PC-3 (cell line): ENCODE measurements around the gene MCFD2. TPM values are rescaled to one million over a fixed set of nuclear protein-coding genes. Genes with fewer than 3 reads are reported as not detected.

Source experiments
- ATAC-seq: fragments of 200-7000 bp; cut with Tn5 transposase; 2 replicates; pipeline ENCODE4 v1.9.1; 2020; ENCODE audit warnings: mild to moderate bottlenecking, moderate library complexity
- BruUV-seq: library from RNA; stranded (reverse); fragments of 400-500 nt; replicated peaks from 2 replicates; lab custom pipeline; 2021; lab: Mats Ljungman, UMichigan
- CTCF ChIA-PET: fragments of 300-600 bp; sonication (Branson Sonifier 250); formaldehyde crosslinking; loops from one replicate; lab custom pipeline; 2022; ENCODE audit warnings: antibody characterized with exemption; lab: Charles Lee
- POLR2A ChIA-PET: fragments of 300-600 bp; sonication (Branson Sonifier 250); formaldehyde crosslinking; loops from one replicate; lab custom pipeline; 2022; ENCODE audit warnings: antibody characterized with exemption; ENCODE audit not compliant: unreplicated experiment; lab: Charles Lee
- DNase-seq: peaks from one replicate; pipeline ENCODE4 v3.0.0-alpha.2; 2015
- H2AFZ ChIP-seq: fragments of 300-600 bp; sonication (generic); 2 replicates; pipeline ENCODE4 v1.6.0; 2016; ENCODE audit warnings: antibody characterized with exemption, low read length
- H3F3A ChIP-seq: fragments of 300-600 bp; sonication (generic); one replicate; pipeline ENCODE4 v1.6.0; 2017; ENCODE audit warnings: antibody characterized with exemption, low read length, control low read depth, mild to moderate bottlenecking; ENCODE audit not compliant: unreplicated experiment
- H3K27ac ChIP-seq: fragments of 300-600 bp; sonication (generic); 2 replicates; pipeline ENCODE4 v1.5.1; 2016; ENCODE audit warnings: mild to moderate bottlenecking, low read length
- H3K27me3 ChIP-seq: fragments of 300-600 bp; sonication (generic); 2 replicates; pipeline ENCODE4 v1.6.1; 2016; ENCODE audit warnings: low read length, mixed read lengths
- H3K36me3 ChIP-seq: fragments of 300-600 bp; sonication (generic); 2 replicates; pipeline ENCODE4 v1.6.1; 2016; ENCODE audit warnings: low read depth, mixed run types, low read length, mixed read lengths
- H3K4me1 ChIP-seq: fragments of 300-600 bp; sonication (generic); 2 replicates; pipeline ENCODE4 v1.5.1; 2016; ENCODE audit warnings: low read length; ENCODE audit not compliant: insufficient read depth
- H3K4me2 ChIP-seq: fragments of 300-600 bp; sonication (generic); 2 replicates; pipeline ENCODE4 v1.6.0; 2016; ENCODE audit warnings: low read length
- H3K4me3 ChIP-seq: fragments of 300-600 bp; sonication (generic); 2 replicates; pipeline ENCODE4 v1.5.1; 2016; ENCODE audit warnings: mild to moderate bottlenecking, low read length, mixed read lengths
- H3K79me2 ChIP-seq: fragments of 300-600 bp; sonication (generic); 2 replicates; pipeline ENCODE4 v1.6.1; 2017; ENCODE audit warnings: low read length, mixed read lengths
- H3K9ac ChIP-seq: fragments of 300-600 bp; sonication (generic); 2 replicates; pipeline ENCODE4 v1.6.0; 2016; ENCODE audit warnings: mild to moderate bottlenecking, low read length
- H3K9me2 ChIP-seq: fragments of 300-600 bp; sonication (generic); replicated peaks from 2 replicates; pipeline ENCODE4 v1.6.1; 2016; ENCODE audit warnings: mixed run types, low read length, mixed read lengths
- H3K9me3 ChIP-seq: fragments of 300-600 bp; sonication (generic); 2 replicates; pipeline ENCODE4 v1.6.1; 2016; ENCODE audit warnings: low read length, mixed read lengths
- H4K20me1 ChIP-seq: fragments of 300-600 bp; sonication (generic); 2 replicates; pipeline ENCODE4 v1.6.1; 2016; ENCODE audit warnings: low read length, mixed read lengths
- EZH2 ChIP-seq: fragments of 300-600 bp; sonication (generic); IDR thresholded peaks from one replicate; pipeline ENCODE4 v1.6.1; 2017; ENCODE audit warnings: antibody characterized with exemption, mild to moderate bottlenecking, low read length; ENCODE audit not compliant: unreplicated experiment
- EZH2phosphoT487 ChIP-seq: fragments of 300-600 bp; sonication (generic); IDR thresholded peaks from 2 replicates; pipeline ENCODE4 v1.6.1; 2018; ENCODE audit warnings: mild to moderate bottlenecking, antibody characterized with exemption, low read length, borderline replicate concordance
- intact Hi-C: fragments of 100-400 bp; cut with micrococcal nuclease; formaldehyde crosslinking; loops from 2 replicates; pipeline ENCODE4 v1.9.0; 2023
- total RNA-seq: library from RNA; depleted of rRNA; stranded (reverse); fragments of >200 nt; gene quantifications from 2 replicates; pipeline ENCODE4 v1.2.3, GENCODE V29; 2014
- TF ChIP-seq, protein P1 (sequence below): fragments of 300-600 bp; sonication (generic); conservative IDR thresholded peaks from 2 replicates; pipeline ENCODE4 v1.5.1; 2017; ENCODE audit warnings: antibody characterized with exemption, low read depth, mild to moderate bottlenecking, low read length

The MCFD2 gene
- total RNA-seq, 1 experiment from 2014 or later = 112 TPM

DNA sequence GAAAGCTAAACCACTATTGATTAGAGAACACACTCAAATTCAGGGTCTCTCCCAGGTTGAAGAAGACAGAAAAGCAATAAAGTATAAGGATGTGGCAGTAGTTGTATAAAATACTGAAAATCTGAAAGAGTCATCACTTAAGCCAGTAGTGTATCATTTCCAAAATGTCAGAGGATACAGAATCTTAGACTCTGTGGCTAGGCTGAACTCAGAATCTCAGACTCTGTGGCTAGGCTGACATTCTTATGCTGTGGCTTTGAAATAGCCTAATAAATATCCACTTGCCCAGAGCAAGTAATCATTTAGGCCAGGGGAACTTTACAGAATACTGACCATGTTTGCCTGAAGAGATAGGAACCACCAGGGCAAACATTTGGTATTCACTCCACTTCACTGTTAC, 13.1 kb downstream of the MCFD2 start:
- no peaks in the 10 kb centered on the region for H3F3A ChIP-seq
- H3K36me3 ChIP-seq = peaks cover 22% of the 10 kb centered on the region
- ATAC-seq (no peak), DNase-seq (no peak)
- H3K27me3 ChIP-seq = no peaks in the 10 kb centered on the region
- BruUV-seq = no TSS peak
- intact Hi-C loops = no loop called here
- H3K9ac ChIP-seq = no peak overlapping the region
- H3K4me3 ChIP-seq = no peak overlapping the region
- H3K27ac ChIP-seq = no peak overlapping the region
- H3K79me2 ChIP-seq = no peaks in the 10 kb centered on the region
- TF ChIP-seq EZH2 (no peak), EZH2phosphoT487 (no peak)
- TF ChIP-seq, protein P1, sequence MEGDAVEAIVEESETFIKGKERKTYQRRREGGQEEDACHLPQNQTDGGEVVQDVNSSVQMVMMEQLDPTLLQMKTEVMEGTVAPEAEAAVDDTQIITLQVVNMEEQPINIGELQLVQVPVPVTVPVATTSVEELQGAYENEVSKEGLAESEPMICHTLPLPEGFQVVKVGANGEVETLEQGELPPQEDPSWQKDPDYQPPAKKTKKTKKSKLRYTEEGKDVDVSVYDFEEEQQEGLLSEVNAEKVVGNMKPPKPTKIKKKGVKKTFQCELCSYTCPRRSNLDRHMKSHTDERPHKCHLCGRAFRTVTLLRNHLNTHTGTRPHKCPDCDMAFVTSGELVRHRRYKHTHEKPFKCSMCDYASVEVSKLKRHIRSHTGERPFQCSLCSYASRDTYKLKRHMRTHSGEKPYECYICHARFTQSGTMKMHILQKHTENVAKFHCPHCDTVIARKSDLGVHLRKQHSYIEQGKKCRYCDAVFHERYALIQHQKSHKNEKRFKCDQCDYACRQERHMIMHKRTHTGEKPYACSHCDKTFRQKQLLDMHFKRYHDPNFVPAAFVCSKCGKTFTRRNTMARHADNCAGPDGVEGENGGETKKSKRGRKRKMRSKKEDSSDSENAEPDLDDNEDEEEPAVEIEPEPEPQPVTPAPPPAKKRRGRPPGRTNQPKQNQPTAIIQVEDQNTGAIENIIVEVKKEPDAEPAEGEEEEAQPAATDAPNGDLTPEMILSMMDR = no peak
- no peak overlapping the region for H2AFZ ChIP-seq
- H3K9me2 ChIP-seq = no peaks in the 10 kb centered on the region
- no peaks in the 10 kb centered on the region for H4K20me1 ChIP-seq
- ChIA-PET CTCF (no interaction called here), POLR2A (no interaction called here)
- H3K4me2 ChIP-seq = no peak overlapping the region
- H3K9me3 ChIP-seq = no peaks in the 10 kb centered on the region
- no peaks in the 10 kb centered on the region for H3K4me1 ChIP-seq

DNA sequence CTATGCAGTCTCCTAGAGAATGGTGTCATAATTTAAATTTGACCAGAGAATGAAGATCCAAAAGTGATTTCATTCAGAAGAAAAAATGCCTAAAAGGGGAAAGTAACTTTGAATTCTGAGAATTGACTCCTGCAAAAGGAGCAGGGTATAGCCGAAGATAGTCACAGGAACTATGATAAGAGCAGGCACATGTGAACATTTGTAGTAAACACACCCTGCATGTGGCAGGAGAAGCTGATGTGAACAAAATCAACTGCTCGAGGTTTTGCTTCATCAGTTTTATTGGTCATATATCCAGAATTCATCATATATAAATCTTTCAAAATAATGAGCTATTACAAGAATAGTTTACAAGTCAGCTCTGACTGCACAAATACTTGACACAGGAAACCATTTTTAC, 14.0 kb downstream of the MCFD2 start:
- CTCF ChIA-PET = no interaction called here

DNA sequence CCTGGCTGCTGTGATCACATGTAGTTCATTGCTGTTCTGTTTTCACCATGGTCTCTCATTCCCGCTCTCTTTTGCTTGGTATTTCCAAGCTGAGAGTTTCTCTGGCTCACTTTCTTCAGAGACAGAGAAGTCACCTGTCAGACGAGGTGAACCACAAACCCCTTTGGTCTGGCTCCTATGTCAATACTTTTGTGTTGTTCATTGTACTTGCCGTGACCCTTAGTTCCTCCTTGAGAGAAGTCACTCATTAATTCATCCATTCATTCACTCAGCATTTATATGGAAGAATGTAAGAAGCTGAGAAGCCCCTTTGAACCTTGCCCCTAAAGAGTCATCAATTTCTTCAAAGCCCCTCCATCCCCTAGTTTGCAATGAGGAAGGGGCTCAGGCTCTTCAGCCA, 15.2 kb downstream of the MCFD2 start:
- POLR2A ChIA-PET = no interaction called here
- no peak for ATAC-seq
- H3K9me3 ChIP-seq = no peaks in the 10 kb centered on the region

More for the DNA sequence above, 14.0 kb downstream of the MCFD2 start:
- no peaks in the 10 kb centered on the region for H3K79me2 ChIP-seq
- POLR2A ChIA-PET = interaction anchor here (0.6 kb wide), 1 partner anchor 83 kb away, joined by 3 read pairs; no protein-coding TSS in a partner anchor
- no peak overlapping the region for H3K4me3 ChIP-seq
- no peaks in the 10 kb centered on the region for H3F3A ChIP-seq
- H3K4me2 ChIP-seq = no peak overlapping the region
- H2AFZ ChIP-seq = no peak overlapping the region
- TF ChIP-seq EZH2 (no peak), EZH2phosphoT487 (no peak)
- TF ChIP-seq, protein P1 = no peak
- H3K9me3 ChIP-seq = no peaks in the 10 kb centered on the region
- ATAC-seq (no peak), DNase-seq (no peak)
- BruUV-seq = no TSS peak
- no peaks in the 10 kb centered on the region for H3K27me3 ChIP-seq
- no peaks in the 10 kb centered on the region for H3K4me1 ChIP-seq
- H4K20me1 ChIP-seq = no peaks in the 10 kb centered on the region
- H3K9ac ChIP-seq = no peak overlapping the region
- H3K36me3 ChIP-seq = peaks cover 14% of the 10 kb centered on the region
- H3K27ac ChIP-seq = no peak overlapping the region
- no peaks in the 10 kb centered on the region for H3K9me2 ChIP-seq
- intact Hi-C loops = no loop called here

More for the DNA sequence above, 15.2 kb downstream of the MCFD2 start:
- Histone ChIP-seq H2AFZ (no peak overlapping the region), H4K20me1 (no peaks in the 10 kb centered on the region), H3K9me2 (no peaks in the 10 kb centered on the region), H3K4me3 (no peak overlapping the region), H3K36me3 (peaks cover 5% of the 10 kb centered on the region), H3K4me1 (no peaks in the 10 kb centered on the region), H3K79me2 (no peaks in the 10 kb centered on the region), H3K27me3 (no peaks in the 10 kb centered on the region), H3F3A (no peaks in the 10 kb centered on the region), H3K4me2 (no peak overlapping the region), H3K27ac (no peak overlapping the region), H3K9ac (no peak overlapping the region)
- TF ChIP-seq, protein P1 = no peak
- no peak for TF ChIP-seq EZH2phosphoT487
- TF ChIP-seq EZH2 = no peak
- no TSS peak for BruUV-seq
- DNase-seq = no peak
- intact Hi-C loops = no loop called here
- CTCF ChIA-PET = interaction anchor here (0.5 to 0.7 kb wide), 2 partner anchors 225 to 422 kb away, joined by 4 read pairs; no protein-coding TSS in a partner anchor
